GM12878 (cell line): ENCODE results near the gene RINL. TPM values are rescaled to one million over a fixed set of nuclear protein-coding genes. Genes with fewer than 3 reads are reported as not detected.
"Not testable (repeated sequence)": the region's sequence is repeated elsewhere in the genome, so short reads cannot be mapped to it uniquely, and the experiment has no call there.

Experiments
- ATAC-seq: fragments of 200-7000 bp; cut with Tn5 transposase; 3 replicates; pipeline ENCODE4 v1.9.1; 2020; ENCODE audit warnings: mild to moderate bottlenecking, moderate library complexity
- BruUV-seq: library from RNA; stranded (reverse); fragments of 400-500 nt; replicated peaks from 2 replicates; lab custom pipeline; 2021; lab: Mats Ljungman, UMichigan
- CTCF ChIA-PET: fragments of 300-600 bp; sonication (Branson Sonifier 250); formaldehyde crosslinking; extraction: SDS; loops from one replicate; lab custom pipeline; 2021; ENCODE audit warnings: inconsistent platforms; lab: Yijun Ruan, JAX
- POLR2A ChIA-PET: fragments of 350-600 bp; formaldehyde crosslinking; extraction: SDS; loops from one replicate; lab custom pipeline; 2021; ENCODE audit warnings: inconsistent platforms; lab: Charles Lee
- RAD21 ChIA-PET: fragments of 300-600 bp; sonication (Branson Sonifier 250); formaldehyde crosslinking; loops from one replicate; lab custom pipeline; 2023; ENCODE audit warnings: antibody characterized with exemption; ENCODE audit not compliant: unreplicated experiment; lab: Charles Lee
- SMC1A ChIA-PET: fragments of 300-600 bp; sonication (Branson Sonifier 250); formaldehyde crosslinking; loops from one replicate; lab custom pipeline; 2023; ENCODE audit not compliant: unreplicated experiment, uncharacterized antibody; lab: Charles Lee
- DNase-seq: peaks from one replicate; pipeline ENCODE4 v3.0.0-alpha.2; 2011; ENCODE audit warnings: low read depth, low spot score
- FAIRE-seq: peaks from 3 replicates; lab custom pipeline; 2011; peaks lifted over from hg19 to GRCh38; lab: Jason Lieb, UNC
- H2AFZ ChIP-seq: 2 replicates; pipeline ENCODE4 v1.6.0; 2011; ENCODE audit warnings: low read depth, low read length, control low read depth; ENCODE audit not compliant: control insufficient read depth
- H3K27ac ChIP-seq: 2 replicates; pipeline ENCODE4 v1.5.1; 2011; ENCODE audit warnings: control low read depth; ENCODE audit not compliant: control insufficient read depth, insufficient read depth
- H3K27me3 ChIP-seq, 2 experiments: replicated peaks in 1 of 2; 2 replicates each; pipeline versions ENCODE4 v1.6.0 to v1.6.1; 2011; ENCODE audit warnings: low read length in 1 of 2; ENCODE audit not compliant: control insufficient read depth in 2 of 2, insufficient read depth in 2 of 2
- H3K36me3 ChIP-seq, 2 experiments: 2 replicates each; pipeline ENCODE4 v1.5.1; 2011; ENCODE audit warnings: low read length in 1 of 2; ENCODE audit not compliant: control insufficient read depth in 2 of 2, insufficient read depth in 2 of 2
- H3K4me1 ChIP-seq: 2 replicates; pipeline ENCODE4 v1.6.1; 2011; ENCODE audit warnings: mild to moderate bottlenecking, low read length, moderate library complexity, mixed read lengths; ENCODE audit not compliant: control insufficient read depth, insufficient read depth
- H3K4me2 ChIP-seq: 2 replicates; pipeline ENCODE4 v1.6.0; 2011; ENCODE audit warnings: control low read depth; ENCODE audit not compliant: control insufficient read depth, insufficient read depth
- H3K4me3 ChIP-seq: fragments of 200-600 bp; sonication (generic); 2 replicates; pipeline ENCODE4 v1.5.1; 2016
- H3K79me2 ChIP-seq: 2 replicates; pipeline ENCODE4 v1.6.0; 2011; ENCODE audit warnings: low read length; ENCODE audit not compliant: control insufficient read depth, insufficient read depth
- H3K9ac ChIP-seq: 2 replicates; pipeline ENCODE4 v1.8.0; 2011; ENCODE audit warnings: low read length, control low read depth, mixed read lengths; ENCODE audit not compliant: control insufficient read depth, insufficient read depth
- H3K9me3 ChIP-seq: replicated peaks from 3 replicates; pipeline ENCODE4 v1.5.1; 2011; ENCODE audit warnings: mild to moderate bottlenecking, low read length; ENCODE audit not compliant: control insufficient read depth, insufficient read depth
- H4K20me1 ChIP-seq: 2 replicates; pipeline ENCODE4 v1.6.0; 2011; ENCODE audit not compliant: control insufficient read depth, insufficient read depth
- CBX5 ChIP-seq: sonication (generic); IDR thresholded peaks from 2 replicates; pipeline ENCODE4 v1.6.1; 2016; ENCODE audit warnings: low read depth, moderate library complexity, mild to moderate bottlenecking, inconsistent platforms
- CHD2 ChIP-seq: IDR thresholded peaks from 2 replicates; pipeline ENCODE4 v1.6.1; 2011; ENCODE audit warnings: low read depth, low read length, improper control_type of control experiment, borderline replicate concordance
- HDGF ChIP-seq: fragments of 450-650 bp; IDR thresholded peaks from 2 replicates; pipeline ENCODE4 v1.6.1; 2016; ENCODE audit warnings: antibody characterized with exemption
- NBN ChIP-seq: fragments of 450-650 bp; IDR thresholded peaks from 2 replicates; pipeline ENCODE4 v1.6.1; 2016
- POLR2A ChIP-seq: IDR thresholded peaks from 2 replicates; pipeline ENCODE4 v1.6.1; 2011; ENCODE audit warnings: low read depth, mild to moderate bottlenecking, low read length
- SIN3A ChIP-seq: IDR thresholded peaks from 2 replicates; pipeline ENCODE4 v1.6.1; 2012; ENCODE audit warnings: low read depth, low read length, improper control_type of control experiment
- SMAD5 ChIP-seq: IDR thresholded peaks from 2 replicates; pipeline ENCODE4 v1.6.1; 2016; ENCODE audit warnings: antibody characterized with exemption, low read depth
- SPI1 ChIP-seq: IDR thresholded peaks from 2 replicates; pipeline ENCODE4 v1.6.1; 2011; ENCODE audit warnings: low read depth, mild to moderate bottlenecking, low read length, moderate library complexity, borderline replicate concordance; ENCODE audit not compliant: insufficient read depth
- STAT1 ChIP-seq: fragments of 450-650 bp; conservative IDR thresholded peaks from 2 replicates; pipeline ENCODE4 v1.6.1; 2014; ENCODE audit warnings: antibody characterized with exemption, mild to moderate bottlenecking
- YBX1 ChIP-seq: fragments of 450-650 bp; IDR thresholded peaks from 2 replicates; pipeline ENCODE4 v1.6.1; 2016; ENCODE audit warnings: antibody characterized with exemption
- ZNF207 ChIP-seq: fragments of 450-650 bp; IDR thresholded peaks from 2 replicates; pipeline ENCODE4 v1.6.1; 2014; ENCODE audit warnings: antibody characterized with exemption, mild to moderate bottlenecking, borderline replicate concordance
- WGBS: methylation state at CpG from one replicate; pipeline ENCODE4 v1.1.6; 2016; ENCODE audit warnings: low lambda C conversion rate; ENCODE audit not compliant: insufficient replicate concordance, insufficient coverage; ENCODE audit errors: missing lambda C conversion rate; 5-methylcytosine and 5-hydroxymethylcytosine counted together
- in situ Hi-C: fragments of 300-500 bp; cut with MboI; formaldehyde crosslinking; loops from 9 replicates; pipeline ENCODE4 v1.14.3; 2018; ENCODE audit warnings: mixed read lengths
- intact Hi-C: fragments of 100-400 bp; cut with micrococcal nuclease; formaldehyde crosslinking; loops from one replicate; pipeline ENCODE4 v1.14.2; 2022; ENCODE audit not compliant: unreplicated experiment
- polyA plus RNA-seq, 11 experiments: library from polyadenylated mRNA; depleted of rRNA in 4 of 11; unstranded in 6 of 11; stranded (reverse) in 5 of 11; fragments of >200 nt; fragmentation: Nextera tagmentation in 4 of 11; fragmentation: Illumina TruSeq in 1 of 11; extraction: Ambion mirVana in 4 of 11; extraction: Trizol in 1 of 11; gene quantifications; 1 replicate in 1 of 11; 2 replicates in 10 of 11; pipeline versions ENCODE4 v1.2.1 to v1.2.3, GENCODE V29; 2011 to 2016; ENCODE audit warnings: inconsistent platforms in 2 of 11, missing spikeins in 2 of 11, low read depth in 1 of 11
- total RNA-seq, 4 experiments: library from RNA; depleted of rRNA in 3 of 4; stranded (reverse); fragments of >200 nt in 3 of 4; fragmentation: Illumina TruSeq in 1 of 4; extraction: Trizol in 1 of 4; gene quantifications; 2 replicates each; pipeline versions ENCODE4 v1.2.1 to v1.2.3, GENCODE V29; 2013 to 2021
- TF ChIP-seq, protein P1 (sequence below): fragments of 450-650 bp; IDR thresholded peaks from 2 replicates; pipeline ENCODE4 v1.6.1; 2018; ENCODE audit warnings: mild to moderate bottlenecking, low read depth, moderate library complexity; ENCODE audit not compliant: partially characterized antibody

The RINL gene
- total and polyA plus RNA-seq, 10 of the 15 experiments (the other 5 are each of a cell fraction or from before 2014, with no cell fraction given) = 14.5 to 64.2 (median 47.6) TPM

DNA sequence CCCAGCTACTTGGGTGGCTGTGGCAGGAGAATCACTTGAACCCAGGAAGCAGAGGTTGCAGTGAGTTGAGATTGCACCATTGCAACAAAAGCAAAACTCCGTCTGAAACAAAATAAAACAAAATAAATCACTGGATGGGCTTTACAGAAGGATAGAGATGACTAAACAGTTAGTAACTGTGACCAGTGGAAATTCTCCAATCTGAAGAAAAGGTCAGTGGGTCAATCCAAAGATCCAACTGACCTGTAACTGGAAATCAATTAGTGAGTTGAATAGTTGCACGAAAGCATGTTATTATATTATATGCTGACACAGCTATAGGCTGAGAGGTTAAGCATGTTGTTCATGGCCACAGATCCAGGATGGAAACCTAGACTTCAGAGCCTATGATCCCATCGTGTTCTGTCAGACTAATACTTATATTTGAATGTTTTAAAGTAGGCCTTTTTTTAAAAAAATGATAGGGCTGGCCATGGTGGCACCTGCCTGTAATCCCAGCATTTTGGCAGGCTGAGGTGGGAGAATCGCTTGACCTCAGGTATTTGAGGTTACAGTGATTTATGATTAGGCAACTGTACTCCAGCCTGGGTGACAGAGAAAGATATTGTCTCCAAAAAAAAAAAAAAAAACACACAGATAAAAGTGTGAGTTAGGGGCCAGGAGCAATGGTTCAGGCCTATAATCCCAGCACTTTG lies 47.9 kb downstream of the RINL start:
- intact Hi-C loops = loop anchor here (10.0 kb wide), 2 partner anchors 55 to 285 kb away; no protein-coding TSS in a partner anchor

DNA sequence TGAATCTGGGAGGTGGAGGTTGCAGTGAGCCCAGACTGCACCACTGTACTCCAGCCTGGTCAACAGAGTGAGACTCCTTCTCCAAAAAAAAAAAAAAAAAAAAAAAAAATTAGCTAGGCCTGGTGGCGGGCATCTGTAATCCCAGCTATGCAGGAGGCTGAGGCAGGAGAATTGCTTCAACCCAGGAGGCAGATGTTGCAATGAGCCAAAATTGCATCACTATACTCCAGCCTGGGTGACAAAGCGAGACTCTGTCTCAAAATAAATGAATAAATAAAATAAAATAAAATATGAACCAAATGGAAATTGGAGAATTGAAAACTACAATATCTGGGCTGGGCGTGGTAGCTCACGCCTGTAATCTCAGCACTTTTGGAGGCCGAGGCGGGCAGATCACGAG lies 48.9 kb downstream of the RINL start:
- SMC1A ChIA-PET, H3K4me1 ChIP-seq, H3K4me3 ChIP-seq, BruUV-seq, H3K9ac ChIP-seq, H4K20me1 ChIP-seq, ATAC-seq, FAIRE-seq, H2AFZ ChIP-seq, H3K4me2 ChIP-seq, H3K36me3 ChIP-seq, in situ Hi-C loops, H3K9me3 ChIP-seq, H3K27me3 ChIP-seq, intact Hi-C loops, H3K27ac ChIP-seq, DNase-seq: not testable (repeated sequence)
- CTCF ChIA-PET = interaction anchor here (2.3 kb wide), 1 partner anchor 24 kb away, joined by 8 read pairs; no protein-coding TSS in a partner anchor
- WGBS = 99% methylated on average over 7 of the region's 7 CpGs
- RAD21 ChIA-PET = interaction anchor here (0.9 kb wide), 1 partner anchor 40 kb away, joined by 3 read pairs; no protein-coding TSS in a partner anchor
- POLR2A ChIA-PET = interaction anchor here (0.6 to 1.0 kb wide), 4 partner anchors 8 to 602 kb away, joined by 3 to 4 read pairs (median 4); no protein-coding TSS in a partner anchor
- peaks cover 11% of the 10 kb centered on the region for H3K79me2 ChIP-seq

More for the DNA sequence above, 47.9 kb downstream of the RINL start:
- TF ChIP-seq NBN = no peak
- no peak for TF ChIP-seq STAT1
- no peak for TF ChIP-seq POLR2A
- TF ChIP-seq YBX1 = no peak
- TF ChIP-seq CBX5 = no peak
- TF ChIP-seq HDGF = no peak
- no peak for TF ChIP-seq SPI1
- no peak for TF ChIP-seq ZNF207
- TF ChIP-seq, protein P1, sequence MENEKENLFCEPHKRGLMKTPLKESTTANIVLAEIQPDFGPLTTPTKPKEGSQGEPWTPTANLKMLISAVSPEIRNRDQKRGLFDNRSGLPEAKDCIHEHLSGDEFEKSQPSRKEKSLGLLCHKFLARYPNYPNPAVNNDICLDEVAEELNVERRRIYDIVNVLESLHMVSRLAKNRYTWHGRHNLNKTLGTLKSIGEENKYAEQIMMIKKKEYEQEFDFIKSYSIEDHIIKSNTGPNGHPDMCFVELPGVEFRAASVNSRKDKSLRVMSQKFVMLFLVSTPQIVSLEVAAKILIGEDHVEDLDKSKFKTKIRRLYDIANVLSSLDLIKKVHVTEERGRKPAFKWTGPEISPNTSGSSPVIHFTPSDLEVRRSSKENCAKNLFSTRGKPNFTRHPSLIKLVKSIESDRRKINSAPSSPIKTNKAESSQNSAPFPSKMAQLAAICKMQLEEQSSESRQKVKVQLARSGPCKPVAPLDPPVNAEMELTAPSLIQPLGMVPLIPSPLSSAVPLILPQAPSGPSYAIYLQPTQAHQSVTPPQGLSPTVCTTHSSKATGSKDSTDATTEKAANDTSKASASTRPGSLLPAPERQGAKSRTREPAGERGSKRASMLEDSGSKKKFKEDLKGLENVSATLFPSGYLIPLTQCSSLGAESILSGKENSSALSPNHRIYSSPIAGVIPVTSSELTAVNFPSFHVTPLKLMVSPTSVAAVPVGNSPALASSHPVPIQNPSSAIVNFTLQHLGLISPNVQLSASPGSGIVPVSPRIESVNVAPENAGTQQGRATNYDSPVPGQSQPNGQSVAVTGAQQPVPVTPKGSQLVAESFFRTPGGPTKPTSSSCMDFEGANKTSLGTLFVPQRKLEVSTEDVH = no peak
- no peak for TF ChIP-seq SMAD5
- TF ChIP-seq SIN3A = no peak
- TF ChIP-seq CHD2 = no peak
- no peak for ATAC-seq
- no peak for DNase-seq
- Histone ChIP-seq H3K79me2 (peaks cover 11% of the 10 kb centered on the region), H3K4me3 (peak overlapping the region; percentile 75; the same call in 1 of the 2 replicates), H3K27ac (no peak overlapping the region), H3K27me3 (no peaks in the 10 kb centered on the region), H3K9ac (no peak overlapping the region), H3K9me3 (no peaks in the 10 kb centered on the region), H4K20me1 (no peaks in the 10 kb centered on the region), H3K4me1 (no peaks in the 10 kb centered on the region; the same call in 1 of the 2 replicates), H3K36me3 (no peaks in the 10 kb centered on the region), H2AFZ (no peak overlapping the region), H3K4me2 (peak overlapping the region; percentile 87; the same call in 1 of the 2 replicates)
- ChIA-PET POLR2A (interaction anchor here (0.6 to 6.1 kb wide), 4 partner anchors 17 to 128 kb away, joined by 4 to 43 read pairs (median 8); no protein-coding TSS in a partner anchor), SMC1A (interaction anchor here (1.0 to 3.0 kb wide), 4 partner anchors 16 to 70 kb away, joined by 3 to 14 read pairs (median 10); partner anchors contain the start of genes NFKBIB and SIRT2), CTCF (interaction anchor here (2.3 to 2.6 kb wide), 2 partner anchors 23 to 39 kb away, joined by 8 to 14 read pairs; no protein-coding TSS in a partner anchor), RAD21 (interaction anchor here (0.9 to 2.2 kb wide), 3 partner anchors 39 to 100 kb away, joined by 3 to 21 read pairs (median 3); partner anchors contain the start of genes MRPS12 and SARS2)
- 74% methylated on average over 4 of the region's 4 CpGs for WGBS
- FAIRE-seq = no peak
- in situ Hi-C loops = no loop called here
- no TSS peak for BruUV-seq
